ENCODE measurements around the gene CYCS.

The CYCS gene

DNA sequence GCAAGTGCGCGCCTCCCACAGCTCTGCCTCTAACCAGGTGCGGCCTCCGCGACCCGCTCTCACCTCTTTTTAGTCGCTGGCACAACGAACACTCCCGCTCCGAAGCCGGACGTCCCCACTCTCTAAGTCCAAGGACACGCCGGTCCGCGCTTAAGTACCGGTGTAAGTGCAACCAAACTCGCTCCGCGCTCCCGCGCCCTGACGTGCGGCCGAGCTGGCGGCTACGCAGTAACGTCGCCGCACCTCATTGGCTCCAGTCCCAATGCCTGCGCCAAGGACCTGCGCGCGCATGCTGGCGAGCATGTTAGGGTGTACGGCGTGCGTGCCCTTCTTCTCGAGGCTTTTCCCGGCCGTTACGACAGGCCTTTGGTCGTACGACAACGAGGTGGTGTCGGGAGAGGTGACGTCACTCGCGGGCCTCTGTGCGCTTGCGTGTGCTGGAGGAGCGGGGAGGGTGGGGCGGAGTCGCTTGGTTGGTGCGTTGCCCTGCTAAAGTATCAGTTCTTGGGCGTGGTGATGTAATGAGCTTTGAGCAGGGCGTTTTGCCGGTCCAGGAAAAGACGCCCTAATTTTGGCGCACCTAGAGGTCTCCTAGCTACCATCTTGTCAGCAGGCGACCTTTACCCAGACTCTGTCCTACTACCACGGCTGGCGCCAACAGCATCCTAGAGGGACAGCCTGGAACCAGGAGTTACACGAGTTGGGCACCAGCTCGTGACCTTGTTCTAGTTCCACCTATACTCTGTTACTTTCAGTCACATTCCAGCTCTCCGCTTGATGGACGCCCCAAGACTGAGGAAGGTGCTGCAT is at the start of gene CYCS:
Gene CYCS (minus strand): TSS at position 124 of the 810 bp plus-strand sequence. CDS start 1,141 bp downstream, outside the sequence.
- peak; percentile 100 for DNase-seq

DNA sequence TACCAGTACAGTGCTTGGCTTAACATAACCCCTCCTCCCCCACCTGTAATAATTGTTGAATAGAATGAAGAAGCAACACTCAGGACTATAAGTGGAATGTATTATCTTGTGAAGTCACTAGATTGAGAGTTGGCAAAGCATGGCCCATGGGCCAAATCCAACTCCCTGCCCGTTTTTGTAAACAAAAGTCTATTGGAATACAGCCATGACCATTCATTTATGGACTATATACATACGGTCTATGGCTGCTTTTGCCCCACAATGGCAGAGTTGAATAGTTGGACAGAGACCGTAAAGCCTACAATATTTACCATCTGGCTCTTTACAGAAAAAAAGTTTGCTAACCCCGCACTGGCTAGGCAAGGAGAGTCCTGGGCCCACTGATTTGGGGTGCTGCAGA is 48.1 kb upstream of the CYCS start:
- DNase-seq, result no peak

DNA sequence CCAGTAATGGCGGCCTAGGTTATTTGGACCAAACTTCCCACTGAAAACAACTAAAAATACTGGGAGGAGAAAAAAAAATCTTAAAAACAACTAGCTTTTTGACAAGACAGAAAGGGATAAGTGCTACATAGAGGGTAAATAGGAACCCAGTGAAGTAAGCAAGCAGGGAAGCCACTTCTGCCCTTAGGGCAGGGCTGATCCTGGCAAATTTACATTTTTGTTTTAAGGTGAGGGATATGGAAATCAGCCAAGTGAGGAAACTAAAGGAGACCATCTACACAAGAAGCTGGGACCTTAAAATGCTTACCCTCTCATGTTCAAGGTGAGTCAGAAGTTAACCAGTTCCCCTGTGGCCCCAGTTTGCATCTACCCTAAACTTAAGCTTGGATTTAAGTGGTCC is 46.5 kb upstream of the CYCS start:
- DNase-seq, result no peak

DNA sequence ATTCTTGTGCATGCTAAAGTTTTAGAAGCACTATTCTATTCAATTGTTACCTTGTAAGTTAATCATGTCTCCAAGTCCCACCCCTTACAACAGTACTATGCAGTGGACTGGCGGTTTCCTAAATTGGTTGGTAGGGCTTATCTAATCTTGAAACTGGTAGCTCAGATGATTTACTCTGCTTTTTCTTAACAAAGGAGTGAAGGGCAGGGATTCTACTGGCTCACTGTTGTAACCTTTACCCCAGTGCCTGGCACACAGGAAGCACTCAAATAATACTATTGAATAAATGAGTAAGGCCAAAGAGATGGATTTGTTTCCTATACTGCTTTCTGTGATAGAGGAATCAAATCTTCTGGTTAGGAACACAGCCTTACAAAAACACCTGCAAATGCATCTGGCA is 46.0 kb upstream of the CYCS start:
- no peak for DNase-seq

DNA sequence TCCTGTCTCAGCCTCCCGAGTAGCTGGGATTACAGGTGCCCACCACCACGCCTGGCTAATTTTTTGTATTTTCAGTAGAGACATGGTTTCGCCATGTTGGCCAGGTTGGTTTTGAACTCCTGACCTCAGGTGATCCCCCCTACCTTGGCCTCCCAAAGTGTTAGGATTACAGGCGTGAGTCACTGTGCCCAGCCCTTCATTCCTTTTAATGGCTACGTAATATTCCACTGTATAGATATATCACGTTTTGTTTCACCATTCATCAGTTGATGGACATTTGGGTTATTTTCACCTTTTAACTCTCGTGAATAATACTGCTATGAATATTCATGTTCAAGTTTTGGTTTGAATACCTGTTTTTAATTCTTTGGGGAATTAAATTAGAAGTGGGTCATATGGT is 44.6 kb upstream of the CYCS start:
- DNase-seq, result no peak

DNA sequence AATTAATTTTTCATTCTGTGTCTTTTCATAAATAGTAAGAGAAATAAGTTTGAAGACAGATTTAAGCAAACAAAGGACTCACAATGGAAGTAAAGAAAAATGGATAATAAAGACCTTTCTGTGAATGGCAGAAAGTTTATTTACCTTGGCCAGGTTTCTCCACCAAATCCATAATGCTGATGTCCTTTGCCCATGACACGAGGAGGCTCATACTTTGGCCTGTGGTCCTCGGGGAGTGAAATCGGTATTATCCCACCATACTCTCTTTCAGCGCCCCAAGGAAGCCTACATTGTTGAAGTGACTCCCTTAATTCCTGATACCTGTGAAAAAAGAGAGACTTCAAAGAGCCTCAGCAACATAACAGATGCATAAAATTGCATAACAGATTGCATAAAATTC is 43.1 kb upstream of the CYCS start:
- no peak for DNase-seq

DNA sequence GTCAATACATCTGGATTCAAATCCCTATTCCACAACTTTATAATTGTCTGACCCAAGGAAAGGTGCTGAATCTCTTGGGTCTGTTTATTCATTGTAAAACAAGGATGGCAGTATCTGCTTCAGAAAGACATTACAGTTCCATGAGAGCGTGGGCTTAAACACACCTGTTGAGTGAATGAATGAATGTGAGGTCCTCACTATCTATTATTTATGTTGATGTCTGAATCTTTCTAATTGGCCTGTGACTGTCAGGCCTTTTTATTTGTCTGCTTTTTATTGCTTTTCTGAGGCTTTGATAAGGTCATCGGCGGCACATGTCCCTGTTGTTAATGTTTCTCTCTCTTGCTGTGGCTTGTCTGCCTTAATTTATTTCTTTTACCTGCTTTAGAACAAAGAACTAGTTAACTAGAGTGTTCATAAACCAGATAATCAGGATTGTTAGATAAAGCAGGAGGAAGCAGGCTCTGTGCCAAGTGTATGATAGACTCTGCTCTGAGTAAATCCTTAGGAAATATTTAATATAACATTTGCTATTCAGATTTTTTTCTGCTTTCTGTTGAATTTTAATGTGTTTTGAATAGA is 42.3 kb upstream of the CYCS start:
- DNase-seq, result no peak

DNA sequence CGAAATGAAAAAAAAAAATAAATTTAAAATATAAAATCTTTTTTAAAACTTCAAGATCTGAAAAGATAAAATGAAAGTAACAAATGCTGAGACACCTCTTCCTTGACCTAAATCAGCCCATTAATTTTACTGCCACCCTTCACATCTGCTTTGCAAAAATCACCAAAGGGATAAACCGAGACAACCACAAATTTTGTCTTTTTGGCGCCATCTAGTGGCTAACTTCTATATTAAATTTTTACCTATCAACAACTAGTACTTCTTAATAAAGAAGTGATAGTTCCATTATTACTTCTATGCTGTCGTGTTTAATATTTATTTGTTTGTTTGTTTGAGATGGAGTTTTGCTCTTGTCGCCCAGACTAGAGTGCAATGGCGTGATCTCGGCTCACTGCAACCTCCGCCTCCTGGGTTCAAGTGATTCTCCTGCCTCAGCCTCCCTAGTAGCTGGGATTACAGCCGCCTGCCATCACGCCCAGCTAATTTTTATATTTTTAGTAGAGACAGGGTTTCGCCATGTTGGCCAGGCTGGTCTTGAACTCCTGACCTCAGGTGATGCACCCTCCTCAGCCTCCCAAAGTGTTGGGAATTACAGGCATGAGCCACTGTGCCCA is 35.0 kb upstream of the CYCS start:
- DNase-seq, result peak; percentile 63 to 79

DNA sequence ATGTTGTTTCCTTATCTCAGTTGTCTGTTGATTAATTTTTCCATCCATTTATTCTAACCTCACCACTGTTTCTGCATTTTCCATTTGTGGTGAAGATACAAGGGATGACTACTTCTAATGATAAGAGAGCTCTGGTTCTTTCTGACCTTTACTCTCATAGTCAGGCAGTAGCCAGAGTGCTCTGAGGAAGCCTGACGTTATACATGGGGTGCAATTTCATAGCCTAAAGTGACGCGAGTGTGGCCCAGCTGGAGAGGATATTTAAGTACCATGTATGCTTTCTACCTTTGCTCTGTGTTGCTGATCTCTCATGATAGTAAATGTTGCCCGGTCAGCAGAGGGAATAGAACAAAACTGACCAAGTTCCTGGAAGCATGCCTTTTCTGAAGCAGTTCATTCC is 33.9 kb upstream of the CYCS start:
- DNase-seq, result no peak

DNA sequence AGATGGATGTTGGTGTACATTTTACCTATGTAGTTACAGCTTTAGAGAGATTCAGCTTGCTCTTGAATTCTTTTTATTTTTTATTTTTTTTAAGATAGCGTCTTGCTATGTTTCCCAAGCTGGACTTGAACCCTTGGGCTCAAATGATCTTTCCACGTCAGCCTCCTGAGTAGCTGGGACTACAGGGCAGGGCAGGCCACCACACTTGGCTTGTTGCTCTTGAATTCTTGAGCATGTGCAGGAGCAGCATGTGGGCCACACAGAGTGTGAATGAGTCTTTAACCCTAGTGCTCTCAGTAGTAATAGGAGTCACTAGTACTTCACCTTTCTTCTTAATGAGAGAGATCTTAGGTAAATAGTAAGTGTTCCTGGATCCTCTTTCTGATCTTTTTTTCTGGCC is 26.7 kb upstream of the CYCS start:
- DNase-seq, result no peak

DNA sequence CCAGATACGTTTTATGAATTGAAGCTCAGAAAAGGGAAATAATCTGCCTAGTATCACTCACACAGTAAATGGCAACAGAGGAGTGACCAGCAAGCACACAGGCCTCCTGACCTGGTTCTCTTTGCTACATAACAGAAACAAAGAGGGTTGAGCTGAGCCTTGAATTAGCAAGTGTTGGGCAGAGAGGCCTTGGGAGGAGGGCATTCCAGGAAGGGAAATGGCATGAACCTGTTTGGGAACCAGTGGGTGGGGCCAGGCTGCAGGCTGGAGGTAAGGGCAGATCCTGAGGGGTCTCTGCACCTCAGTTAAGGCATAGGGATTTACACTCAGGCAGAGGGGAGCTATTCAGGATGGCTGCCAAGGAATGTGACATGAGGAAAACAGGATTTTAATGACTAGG is 24.8 kb upstream of the CYCS start:
- DNase-seq, result no peak

DNA sequence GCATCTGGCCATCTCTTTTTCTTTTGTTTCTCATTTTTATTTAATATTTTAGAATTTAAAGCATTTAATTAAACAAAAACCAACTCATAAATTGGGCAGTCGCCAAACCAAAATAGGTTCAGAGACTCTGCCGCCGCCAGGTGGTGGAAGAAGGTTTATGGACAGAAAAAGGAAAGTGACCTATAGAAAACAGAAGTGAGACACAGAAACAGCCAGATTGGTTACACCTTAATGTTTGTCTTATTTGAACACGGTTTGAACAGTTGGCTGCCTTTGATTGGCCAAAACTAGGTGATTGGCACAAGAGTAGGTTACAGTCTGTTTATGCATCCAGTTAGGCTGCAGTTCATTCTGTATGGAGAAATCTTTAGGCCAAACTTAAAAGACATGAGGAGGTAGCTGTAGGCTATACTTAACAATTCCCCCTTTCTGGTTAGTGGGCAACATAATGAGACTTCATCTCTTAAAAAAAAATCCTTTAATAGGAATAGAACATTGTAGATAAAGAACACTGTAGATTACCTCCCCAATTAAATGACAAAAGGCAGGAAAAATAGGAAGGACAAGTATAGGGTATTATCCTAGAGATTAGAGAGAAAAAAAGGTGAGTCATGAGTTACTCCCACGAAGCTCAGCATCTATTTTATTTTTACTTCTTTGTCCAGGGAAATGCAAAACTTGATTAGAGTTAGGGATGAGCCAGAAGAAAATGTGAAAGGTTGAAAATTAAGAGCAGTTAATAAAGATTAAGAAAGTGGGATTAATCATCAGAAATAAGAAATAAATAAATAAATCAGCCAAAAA is 23.9 kb upstream of the CYCS start:
- no peak for DNase-seq

DNA sequence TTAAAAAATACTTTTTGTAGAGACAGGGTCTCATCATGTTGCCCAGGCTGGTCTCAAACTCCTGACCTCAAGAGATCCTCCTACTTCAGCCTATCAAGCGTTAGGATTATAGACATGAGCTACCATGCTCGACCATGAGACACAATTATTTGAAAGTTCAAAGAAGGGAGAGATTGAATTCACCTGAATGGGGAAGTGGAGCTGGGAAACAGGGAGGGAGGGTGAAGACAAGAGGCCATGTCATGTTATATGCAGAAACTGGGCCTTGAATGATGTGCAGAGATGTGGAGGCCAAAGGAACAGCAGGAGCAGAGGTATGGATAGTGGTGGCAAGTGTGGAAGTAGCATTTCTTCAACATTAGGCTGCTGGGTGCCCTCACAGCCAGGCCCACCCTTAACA is 18.7 kb upstream of the CYCS start:
- DNase-seq, result no peak

DNA sequence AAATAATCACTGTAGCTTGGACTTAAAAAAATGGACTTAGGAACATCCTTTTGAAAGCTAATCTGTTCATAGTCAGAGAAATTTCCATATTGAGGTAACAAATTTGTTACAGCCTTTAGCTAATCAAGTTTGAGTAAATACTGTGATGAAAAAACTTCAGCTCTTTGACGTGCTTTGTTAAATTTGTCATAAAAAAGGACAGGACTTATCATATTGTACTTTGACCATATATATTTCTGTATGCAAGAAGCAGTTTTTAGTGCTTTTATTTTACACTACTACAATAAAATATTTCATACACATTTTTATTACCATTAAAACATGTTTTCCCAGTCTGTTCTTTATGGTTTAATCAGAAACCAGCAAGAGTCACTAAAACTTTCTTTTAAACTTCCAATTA is 14.5 kb upstream of the CYCS start:
- no peak for DNase-seq

DNA sequence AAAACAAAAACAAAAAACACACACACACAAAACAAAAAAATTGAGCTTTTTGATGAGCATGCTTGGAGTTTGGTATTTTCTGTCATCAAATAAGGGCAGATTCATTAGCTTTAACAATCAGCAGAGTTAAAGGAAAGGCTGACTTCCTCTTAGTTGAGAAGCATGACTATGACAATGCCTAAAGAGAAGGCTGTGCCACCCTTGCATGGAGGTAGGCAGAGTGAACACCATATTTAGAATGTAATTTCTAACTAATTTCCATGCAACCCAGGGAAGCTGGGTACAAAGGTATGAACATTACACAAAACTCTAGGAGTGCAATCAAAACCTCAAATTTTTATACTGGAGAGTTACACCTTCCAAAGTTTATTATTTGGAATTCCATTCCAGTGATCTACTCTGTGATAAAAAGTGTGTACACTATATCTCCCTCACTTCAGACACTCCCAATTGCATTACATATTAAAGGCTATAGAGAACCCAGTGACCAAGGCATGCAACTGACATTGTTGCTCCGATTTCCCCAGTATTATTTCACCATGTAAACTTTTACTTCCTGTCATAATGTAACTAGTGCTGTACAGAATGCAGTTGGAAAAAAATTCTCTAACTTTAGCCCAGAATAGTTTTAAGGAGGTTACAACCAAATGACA is 9.4 kb upstream of the CYCS start:
- DNase-seq, result peak; percentile 27 to 33

DNA sequence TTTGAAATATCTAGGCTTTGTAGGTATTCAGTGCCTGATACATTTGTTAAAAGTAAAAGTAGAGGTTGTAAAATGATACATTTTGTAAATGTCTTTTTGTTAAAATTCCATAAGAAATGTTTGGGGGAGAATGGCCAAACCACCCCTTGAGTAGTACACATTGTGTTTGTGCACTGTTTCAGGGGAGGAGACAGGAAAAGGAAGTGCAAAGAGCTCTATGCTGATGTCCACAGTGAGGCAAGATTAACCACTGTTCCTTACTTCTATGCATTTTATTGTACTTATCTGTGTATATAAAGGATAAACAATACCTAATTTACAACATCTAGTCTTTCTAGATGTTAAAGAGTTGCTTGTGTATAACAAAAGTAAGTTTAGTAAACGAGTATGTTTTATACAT is 7.4 kb upstream of the CYCS start:
- peak; percentile 42 to 55 for DNase-seq

DNA sequence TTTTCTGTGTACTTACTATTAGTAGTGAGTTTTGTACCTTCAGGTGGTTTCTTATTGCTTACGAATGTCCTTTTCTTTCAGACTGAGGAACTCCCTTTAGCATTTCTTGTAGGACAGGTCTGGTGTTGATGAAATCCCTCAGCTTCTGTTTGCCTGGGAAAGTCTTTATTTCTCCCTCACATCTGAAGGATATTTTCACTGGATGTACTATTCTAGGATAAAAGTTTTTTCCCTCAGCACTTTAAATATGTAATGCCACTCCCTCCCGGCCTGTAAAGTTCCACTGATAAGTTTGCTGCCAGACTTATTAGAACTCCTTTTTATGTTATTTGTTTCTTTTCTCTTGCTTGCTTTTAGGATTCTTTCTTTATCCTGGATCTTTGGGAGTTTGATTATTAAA is 1.7 kb upstream of the CYCS start:
- no peak for DNase-seq

DNA sequence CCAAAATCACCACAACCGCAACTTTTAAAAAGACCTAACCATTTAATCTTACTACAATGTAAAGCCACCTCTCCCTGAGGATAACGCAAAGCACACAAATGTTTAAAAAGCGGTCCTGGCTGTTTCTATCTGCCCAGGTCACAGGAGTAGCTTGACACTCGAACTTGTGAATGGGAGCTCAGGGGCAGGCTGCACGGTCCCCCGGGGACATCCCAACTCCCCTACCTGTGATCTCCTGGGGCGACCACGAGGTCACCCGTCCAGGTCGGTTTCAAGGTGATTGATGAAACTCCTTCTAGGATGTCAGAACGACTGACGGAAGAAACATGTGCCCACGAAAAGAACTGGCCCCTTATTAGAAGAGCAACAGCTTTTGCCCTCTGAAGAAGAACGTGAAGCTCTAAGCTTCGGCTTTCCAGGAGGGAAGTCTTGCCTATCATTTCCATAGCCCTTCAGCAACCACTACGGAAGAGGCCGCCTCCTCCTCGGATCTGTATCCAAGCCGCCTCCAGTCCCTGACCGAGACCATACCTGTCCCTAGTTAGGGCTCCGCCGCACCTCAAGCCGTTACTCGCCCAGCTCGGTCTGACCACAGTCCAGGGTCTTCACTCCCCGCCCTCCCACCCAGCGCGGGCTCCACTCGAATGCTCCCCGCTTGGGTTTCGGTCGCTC is 459 bp downstream of the CYCS start:
- DNase-seq, result no peak

DNA sequence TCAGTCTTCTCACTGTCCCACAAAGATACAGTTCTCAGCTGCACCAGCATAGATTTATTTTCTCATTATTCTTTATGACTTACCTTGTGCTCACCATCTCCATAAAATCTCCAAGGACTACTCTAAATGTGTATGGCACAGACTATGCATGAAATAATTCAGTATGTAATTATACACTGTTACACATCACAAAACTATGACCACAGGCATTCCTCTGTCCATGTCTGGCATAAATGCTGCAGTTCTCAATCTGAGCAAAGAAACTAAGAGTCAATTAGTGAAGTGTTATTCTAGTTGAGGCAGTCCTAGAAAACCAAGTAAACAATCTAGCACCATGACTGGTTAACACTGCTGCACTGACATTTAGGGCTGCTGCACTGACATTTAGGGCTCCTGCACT is 2.7 kb downstream of the CYCS start:
- no peak for DNase-seq

DNA sequence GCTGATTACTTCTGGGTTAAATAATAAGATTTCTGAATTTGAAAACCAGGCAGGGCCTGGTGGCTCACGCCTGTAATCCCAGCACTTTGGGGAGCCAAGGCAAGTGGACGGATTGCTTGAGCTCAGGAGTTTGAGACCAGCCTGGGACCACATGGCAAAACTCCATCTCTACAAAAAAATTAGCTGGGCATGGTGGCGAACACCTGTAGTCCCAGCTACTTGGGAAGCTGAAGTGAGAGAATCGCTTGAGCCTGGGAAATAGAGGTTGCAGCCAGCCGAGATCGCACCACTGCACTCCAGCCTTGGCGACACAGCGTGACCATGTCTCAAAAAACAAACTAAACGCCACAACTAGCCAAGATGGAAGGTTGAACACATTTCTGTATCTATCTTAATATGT is 3.5 kb downstream of the CYCS start:
- no peak for DNase-seq

DNA sequence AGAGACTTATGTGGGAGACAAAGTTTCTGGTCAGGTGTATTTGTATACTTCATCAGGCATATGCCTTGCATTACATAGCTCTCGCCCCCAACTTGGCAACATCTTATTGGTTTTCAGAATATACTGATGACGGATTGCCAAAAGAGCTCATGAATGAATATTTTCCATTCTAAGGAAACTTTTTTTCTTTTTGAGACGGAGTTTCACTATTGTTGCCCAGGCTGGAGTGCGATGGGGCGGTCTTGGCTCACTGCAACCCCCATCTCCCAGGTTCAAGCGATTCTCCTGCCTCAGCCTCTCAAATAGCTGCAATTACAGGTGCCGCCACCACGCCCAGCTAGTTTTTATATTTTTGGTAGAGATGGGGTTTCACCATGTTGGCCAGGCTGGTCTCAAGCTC is 6.0 kb downstream of the CYCS start:
- no peak for DNase-seq

DNA sequence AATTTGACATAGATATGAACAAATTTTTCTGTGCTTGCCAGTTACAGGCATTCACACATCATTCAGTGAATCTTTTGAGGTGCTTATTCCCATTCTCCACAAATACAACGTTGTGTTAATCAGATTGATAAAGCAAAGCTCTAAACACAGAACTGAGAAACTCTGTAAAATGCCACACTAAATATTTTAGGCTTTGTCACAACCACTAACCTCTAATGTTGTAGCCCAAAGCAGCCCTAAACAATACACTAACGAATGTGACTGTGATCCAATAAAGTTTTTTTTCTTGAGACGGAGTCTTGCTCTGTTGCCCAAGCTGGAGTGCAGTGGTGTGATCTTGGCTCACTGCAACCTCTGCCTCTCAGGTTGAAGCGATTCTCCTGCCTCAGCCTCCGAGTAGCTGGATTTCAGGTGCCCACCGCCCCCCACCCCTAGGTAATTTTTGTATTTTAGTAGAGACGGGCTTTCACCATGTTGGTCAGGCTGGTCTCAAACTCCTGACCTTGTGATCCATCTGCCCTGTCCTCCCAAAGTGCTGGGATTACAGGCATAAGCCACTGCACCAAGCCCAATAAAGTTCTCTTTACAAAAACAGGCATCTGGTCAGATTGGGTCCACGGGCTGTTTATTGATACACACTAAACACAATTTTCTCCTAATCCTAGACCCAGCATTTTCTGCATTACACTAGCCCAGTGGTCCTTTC is 6.9 kb downstream of the CYCS start:
- no peak for DNase-seq
